Right lobe of liver (tissue), 5 donors: ENCODE results near the gene HOTAIR. TPM values are rescaled to one million over a fixed set of nuclear protein-coding genes. Genes with fewer than 3 reads are reported as not detected.

Experiments
- microRNA counts: library from miRNA; unstranded; fragments of <30 nt; microRNA quantifications from one replicate; lab custom pipeline; 2016
- microRNA-seq, 2 donors: library from miRNA; unstranded; fragments of <30 nt; microRNA quantifications; one replicate each; pipeline ENCODE4, GENCODE V29; 2019 to 2020
- small RNA-seq, 2 experiments: library from RNA; depleted of rRNA; stranded (forward); fragments of <200 nt; gene quantifications; one replicate each; pipeline ENCODE3, GENCODE V24; 2016
- total RNA-seq, 6 experiments: library from RNA; depleted of rRNA in 2 of 6; stranded (reverse); fragments of >200 nt in 2 of 6; fragmentation: NEBNext Ultra II Directional in 3 of 6; extraction: Animal tissue kit (Norgen Biotek cat#: 25700) in 3 of 6; gene quantifications; one replicate each; pipeline versions ENCODE4 v1.1.0 to v1.2.4, GENCODE V29; 2016 to 2023
- donor health status: DM: no; HTN: no; CAD: no.
- donor health status: DM: no; HTN: no; CAD: no.
- donor health status: DM: no; HTN: yes; CAD: no.
- donor health status: DM: no; HTN: yes; CAD: no.

HOTAIR gene
- total RNA-seq, 6 experiments from 2014 or later = not detected

MicroRNA genes within 50 kb of the gene (microRNA counts, 767-probe panel; counts per million panel counts)
- 237 counts per million for microRNA hsa-miR-196a-5p (lab: Ali Mortazavi, UCI)

Small RNA genes lying within 50 kb of the gene (microRNA-seq; reads per million reads assigned to microRNA genes)
- 0.64 to 2.9 reads per million in 2 donors for gene MIR196A2

Small RNA genes lying within 50 kb of the gene (small RNA-seq; reads per million reads assigned to genes)
- gene AC012531.3 (0 reads per million in 2 experiments), gene AC012531.4 (0 reads per million in 2 experiments), gene MIR196A2 (0 to 0.26 reads per million in 2 experiments), gene RF01905 (0 reads per million in 2 experiments), gene RF01906 (0 reads per million in 2 experiments)

Other genes with a start within 250 kb of the HOTAIR start
- gene CALCOCO1, start 247.5 kb downstream of the HOTAIR start, total RNA-seq = 10 to 100 TPM; 25.4 to 53.7 (median 34.2) TPM
- not detected for gene CISTR, start 223.0 kb downstream of the HOTAIR start, total RNA-seq
- gene HOXC13, start 36.1 kb downstream of the HOTAIR start, total RNA-seq = not detected
- gene HOXC12, start 20.1 kb downstream of the HOTAIR start, total RNA-seq = not detected
- not detected for gene HOXC11, start 1.8 kb downstream of the HOTAIR start, total RNA-seq
- not detected for gene HOXC10, start 10.2 kb upstream of the HOTAIR start, total RNA-seq
- gene HOXC9, start 25.2 kb upstream of the HOTAIR start, total RNA-seq = not detected
- gene HOXC8, start 34.0 kb upstream of the HOTAIR start, total RNA-seq = not detected
- gene HOXC6, start 53.5 kb upstream of the HOTAIR start, total RNA-seq = not detected
- gene HOXC5, start 58.1 kb upstream of the HOTAIR start, total RNA-seq = not detected
- under 1 TPM in 1 of 6 experiments, not detected in 5; 0.13 TPM for gene HOXC4, start 78.9 kb upstream of the HOTAIR start, total RNA-seq
- 10 to 100 TPM; 14.1 to 25.5 (median 22.4) TPM for gene SMUG1, start 214.0 kb upstream of the HOTAIR start, total RNA-seq